ENCODE results near the gene PARN.

GRCh38 chr16:14464796-14465195 lies 165.3 kb downstream of the PARN start:
- TF ChIP-seq POLR2A (IDR thresholded peaks at IDR 0.05) (no peak), CTCF (IDR thresholded peaks at IDR 0.05) (no peak)
